Gastrocnemius medialis (tissue), 4 donors: ENCODE results near the gene ATP1A2. TPM values are rescaled to one million over a fixed set of nuclear protein-coding genes. Genes with fewer than 3 reads are reported as not detected.

ENCODE experiments used
- ATAC-seq, 2 donors: fragments of 150-250 bp; one replicate each; pipeline ENCODE4 v1.9.1; 2016
- DNase-seq, 2 donors: peaks; one replicate each; pipeline ENCODE4 v3.0.0-alpha.2; 2019
- H3K27ac ChIP-seq, 4 donors: fragments of 200-600 bp; sonication (generic); 1 replicate in 1 of 4; 2 replicates in 3 of 4; pipeline ENCODE4 v1.5.1; 2016 to 2018; ENCODE audit warnings: mild to moderate bottlenecking in 2 of 4, moderate library complexity in 1 of 4
- H3K27me3 ChIP-seq, 3 donors: fragments of 200-600 bp; sonication (generic) in 2 of 3; 1 replicate in 1 of 3; 2 replicates in 2 of 3; pipeline versions ENCODE4 v1.5.1 to v1.6.0; 2016 to 2019; ENCODE audit warnings: mild to moderate bottlenecking in 1 of 3, moderate library complexity in 1 of 3
- H3K36me3 ChIP-seq, 2 donors: fragments of 200-600 bp; sonication (generic) in 1 of 2; one replicate each; pipeline ENCODE4 v1.5.1; 2017 to 2018
- H3K4me1 ChIP-seq, 2 donors: fragments of 200-600 bp; sonication (generic) in 1 of 2; one replicate each; pipeline ENCODE4 v1.5.1; 2016 to 2017; ENCODE audit warnings: mild to moderate bottlenecking in 2 of 2
- H3K4me3 ChIP-seq, 4 donors: fragments of 200-600 bp; sonication (generic) in 3 of 4; 1 replicate in 1 of 4; 2 replicates in 3 of 4; pipeline ENCODE4 v1.5.1; 2016 to 2019; ENCODE audit warnings: mild to moderate bottlenecking in 2 of 4
- H3K9me3 ChIP-seq, 3 donors: fragments of 200-600 bp; sonication (generic) in 2 of 3; 1 replicate in 1 of 3; 2 replicates in 2 of 3; pipeline ENCODE4 v1.5.1; 2016 to 2019
- CTCF ChIP-seq, 5 experiments: fragments of 450-650 bp in 3 of 5; fragments of 200-600 bp in 2 of 5; sonication (generic) in 2 of 5; IDR thresholded peaks in 4 of 5; conservative IDR thresholded peaks in 1 of 5; 1 replicate in 4 of 5; 2 replicates in 1 of 5; pipeline ENCODE4 v1.5.1; 2016 to 2019; ENCODE audit warnings: antibody characterized with exemption in 5 of 5, mild to moderate bottlenecking in 3 of 5, moderate library complexity in 3 of 5
- POLR2A ChIP-seq, 2 donors: fragments of 450-650 bp; IDR thresholded peaks; one replicate each; pipeline ENCODE4 v1.6.1; 2017; ENCODE audit warnings: antibody characterized with exemption in 2 of 2, mild to moderate bottlenecking in 2 of 2, moderate library complexity in 2 of 2
- in situ Hi-C, 4 donors: fragments of 200-750 bp; cut with MboI; loops; one replicate each; pipeline versions ENCODE4 v1.15.0 to v1.8.0; 2017; ENCODE audit warnings: low sequenced_read_pairs in 4 of 4
- intact Hi-C: fragments of 100-400 bp; cut with DNase I; formaldehyde crosslinking; loops from one replicate; pipeline ENCODE4 v1.15.1; 2023; ENCODE audit warnings: low total_unique reads
- total RNA-seq, 4 donors: library from RNA; depleted of rRNA; stranded (reverse); fragments of >200 nt; gene quantifications; one replicate each; pipeline versions ENCODE4 v1.1.0 to v1.2.3, GENCODE V29; 2016

The ATP1A2 gene
- total RNA-seq, 4 donors from 2014 or later, result 281 to 710 (median 413) TPM

- Histone ChIP-seq H3K36me3 (peaks cover 0 to 21% of the 10 kb centered on the region in 2 donors), H3K27ac (peak overlapping the region; percentile 81 to 100 (median 87)), H3K4me1 (peaks cover under 1 to 8% of the 10 kb centered on the region in 2 donors), H3K27me3 (no peaks in the 10 kb centered on the region), H3K9me3 (no peaks in the 10 kb centered on the region), H3K4me3 (no peak overlapping the region)
- ATAC-seq, result peak in 1 of 2 donors; percentile 16
- no peak for TF ChIP-seq CTCF (IDR thresholded peaks at IDR 0.05 in 4 of 5, conservative IDR thresholded peaks at IDR 0.05 in 1 of 5)
- TF ChIP-seq POLR2A (IDR thresholded peaks at IDR 0.05), result no peak
- intact Hi-C loops, result no loop called here
- in situ Hi-C loops, result no loop called here
- peak in 1 of 2 donors; percentile 61 for DNase-seq
Measured at GRCh38 chr1:160144921-160145320, 29.4 kb downstream of the ATP1A2 start.

DNA sequence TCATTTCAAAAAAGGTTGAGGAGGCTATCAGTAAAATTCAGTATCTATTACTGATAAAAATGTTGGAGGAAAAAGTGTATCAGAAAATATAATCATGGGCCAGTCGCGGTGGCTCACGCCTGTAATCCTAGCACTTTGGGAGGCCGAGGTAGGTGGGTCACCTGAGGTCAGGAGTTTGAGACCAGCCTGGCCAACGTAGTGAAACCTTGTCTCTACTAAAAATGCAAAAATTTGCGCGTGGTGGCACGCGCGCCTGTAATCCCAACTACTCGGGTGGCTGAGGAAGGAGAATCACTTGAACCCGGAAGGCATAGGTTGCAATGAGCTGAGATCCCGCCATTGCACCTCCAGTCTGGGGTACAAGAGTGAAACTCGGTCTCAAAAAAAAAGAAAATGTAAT, 30.5 kb downstream of the ATP1A2 start:
- ATAC-seq (peak; percentile 5), DNase-seq (peak in 1 of 2 donors; percentile 45)
- Histone ChIP-seq H3K36me3 (peaks cover 0 to 11% of the 10 kb centered on the region in 2 donors), H3K27ac (peak overlapping the region; percentile 81 to 100 (median 87)), H3K4me3 (no peak overlapping the region), H3K9me3 (no peaks in the 10 kb centered on the region), H3K27me3 (no peaks in the 10 kb centered on the region), H3K4me1 (peaks cover 0 to 8% of the 10 kb centered on the region in 2 donors)
- TF ChIP-seq POLR2A (IDR thresholded peaks at IDR 0.05), result no peak
- no peak for TF ChIP-seq CTCF (IDR thresholded peaks at IDR 0.05 in 4 of 5, conservative IDR thresholded peaks at IDR 0.05 in 1 of 5)
- in situ Hi-C loops (no loop called here), intact Hi-C loops (loop anchor here (2.0 kb wide), 1 partner anchor 45 kb away; no protein-coding TSS in a partner anchor)

GRCh38 chr1:160148121-160148520, 32.6 kb downstream of the ATP1A2 start:
- in situ Hi-C loops, result no loop called here
- no peak for TF ChIP-seq POLR2A (IDR thresholded peaks at IDR 0.05)
- TF ChIP-seq CTCF (IDR thresholded peaks at IDR 0.05 in 4 of 5, conservative IDR thresholded peaks at IDR 0.05 in 1 of 5), result no peak
- Histone ChIP-seq H3K4me1 (peaks cover 0 to 8% of the 10 kb centered on the region in 2 donors), H3K9me3 (no peaks in the 10 kb centered on the region), H3K27me3 (no peaks in the 10 kb centered on the region), H3K27ac (peak overlapping the region; percentile 81 to 100 (median 87)), H3K36me3 (no peaks in the 10 kb centered on the region), H3K4me3 (no peak overlapping the region)
- DNase-seq (peak in 1 of 2 donors; percentile 60), ATAC-seq (peak; percentile 51 to 60)
- intact Hi-C loops, result no loop called here

GRCh38 chr1:160149233-160149632, 33.7 kb downstream of the ATP1A2 start:
- Histone ChIP-seq H3K36me3 (no peaks in the 10 kb centered on the region), H3K27ac (peak overlapping the region; percentile 81 to 100 (median 87)), H3K27me3 (no peaks in the 10 kb centered on the region), H3K4me3 (no peak overlapping the region), H3K4me1 (peaks cover 0 to 8% of the 10 kb centered on the region in 2 donors), H3K9me3 (no peaks in the 10 kb centered on the region)
- intact Hi-C loops (no loop called here), in situ Hi-C loops (no loop called here)
- DNase-seq, result no peak
- no peak for TF ChIP-seq POLR2A (IDR thresholded peaks at IDR 0.05)
- TF ChIP-seq CTCF (IDR thresholded peaks at IDR 0.05 in 4 of 5, conservative IDR thresholded peaks at IDR 0.05 in 1 of 5), result no peak
- no peak for ATAC-seq

GRCh38 chr1:160149716-160150115, 34.2 kb downstream of the ATP1A2 start:
- Histone ChIP-seq H3K27me3 (no peaks in the 10 kb centered on the region), H3K4me1 (peaks cover 0 to 8% of the 10 kb centered on the region in 2 donors), H3K9me3 (no peaks in the 10 kb centered on the region), H3K27ac (peak overlapping the region in 3 of 4 donors; percentile 82 to 100 (median 92)), H3K4me3 (no peak overlapping the region), H3K36me3 (no peaks in the 10 kb centered on the region)
- DNase-seq (no peak), ATAC-seq (no peak)
- in situ Hi-C loops (no loop called here), intact Hi-C loops (no loop called here)
- TF ChIP-seq CTCF (IDR thresholded peaks at IDR 0.05 in 4 of 5, conservative IDR thresholded peaks at IDR 0.05 in 1 of 5) (no peak), POLR2A (IDR thresholded peaks at IDR 0.05) (no peak)
